HG03045 (cell line): ENCODE results near the gene SH3RF1.

Experiments
- ATAC-seq: cut with Tn5 transposase; IDR thresholded peaks from one replicate; pipeline ENCODE4 v1.9.1; 2021; ENCODE audit warnings: mild to moderate bottlenecking, moderate library complexity; ENCODE audit not compliant: unreplicated experiment

Gene SH3RF1

DNA sequence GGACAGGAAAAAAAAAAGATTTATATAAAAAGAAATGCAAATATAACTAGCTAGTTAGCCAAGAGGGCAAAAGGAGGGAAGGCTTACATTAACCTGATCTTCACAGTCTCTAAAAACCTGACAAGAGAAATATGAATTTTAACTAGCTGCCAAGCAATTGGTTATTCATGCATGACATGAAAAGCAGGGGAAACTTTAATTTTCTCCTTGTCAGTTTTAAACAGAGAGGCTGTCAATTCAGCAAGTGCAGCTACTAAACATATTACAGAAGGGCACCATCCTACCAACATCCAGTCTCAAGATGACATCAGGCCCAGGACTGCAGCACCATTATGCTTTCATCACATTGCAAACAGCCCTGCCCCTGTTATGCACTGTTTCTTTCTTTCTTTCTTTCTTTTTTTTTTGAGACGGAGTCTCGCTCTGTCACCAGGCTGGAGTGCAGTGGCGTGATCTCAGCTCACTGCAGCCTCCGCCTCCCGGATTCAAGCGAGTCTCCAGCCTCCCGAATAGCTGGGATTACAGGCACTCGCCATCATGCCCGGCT is 221.8 kb downstream of the SH3RF1 start:
- no peak for ATAC-seq

- no peak for ATAC-seq
Observed at GRCh38 chr4:169047956-169048355, 222.8 kb downstream of the SH3RF1 start.

GRCh38 chr4:169045862-169046584 is 224.7 kb downstream of the SH3RF1 start:
- no peak for ATAC-seq

GRCh38 chr4:169044714-169045447 is 225.9 kb downstream of the SH3RF1 start:
- ATAC-seq, result no peak
